Thoracic aorta (tissue), 2 donors: Measurements from ENCODE around the gene CHST11. TPM values are rescaled to one million over a fixed set of nuclear protein-coding genes. Genes with fewer than 3 reads are reported as not detected.
"Not testable (repeated sequence)": the region's sequence is repeated elsewhere in the genome, so short reads cannot be mapped to it uniquely, and the experiment has no call there.

ENCODE experiments used
- ATAC-seq: fragments of 150-250 bp; one replicate; pipeline ENCODE4 v1.8.0; 2017; ENCODE audit warnings: low read depth; ENCODE audit not compliant: insufficient number of reproducible peaks, low FRiP score
- DNase-seq: peaks from one replicate; pipeline ENCODE4 v3.0.0-alpha.2; 2020; ENCODE audit warnings: low spot score
- H3K27ac ChIP-seq, 2 donors: fragments of 200-600 bp; sonication (generic); 1 replicate in 1 of 2; 2 replicates in 1 of 2; pipeline ENCODE4 v1.5.1; 2016; ENCODE audit warnings: mild to moderate bottlenecking in 2 of 2, moderate library complexity in 2 of 2
- H3K27me3 ChIP-seq: fragments of 200-600 bp; sonication (generic); replicated peaks from 2 replicates; pipeline ENCODE4 v1.6.0; 2016; ENCODE audit warnings: mild to moderate bottlenecking; ENCODE audit not compliant: insufficient read depth
- H3K36me3 ChIP-seq: fragments of 200-600 bp; sonication (generic); one replicate; pipeline ENCODE4 v1.5.1; 2016
- H3K4me1 ChIP-seq, 2 donors: fragments of 200-600 bp; sonication (generic); 1 replicate in 1 of 2; 2 replicates in 1 of 2; pipeline versions ENCODE4 v1.5.1 to v1.6.0; 2016; ENCODE audit warnings: low read depth in 2 of 2, mild to moderate bottlenecking in 1 of 2; ENCODE audit not compliant: control insufficient read depth in 1 of 2
- H3K4me3 ChIP-seq: fragments of 200-600 bp; sonication (generic); 2 replicates; pipeline ENCODE4 v1.5.1; 2016; ENCODE audit warnings: mild to moderate bottlenecking
- H3K9me3 ChIP-seq: fragments of 200-600 bp; sonication (generic); 2 replicates; pipeline ENCODE4 v1.5.1; 2016
- CTCF ChIP-seq: fragments of 200-600 bp; sonication (generic); IDR thresholded peaks from one replicate; pipeline ENCODE4 v1.5.1; 2019; ENCODE audit warnings: antibody characterized with exemption
- total RNA-seq, 2 donors: library from RNA; depleted of rRNA; stranded (reverse); fragments of >200 nt; gene quantifications; one replicate each; pipeline versions ENCODE4 v1.1.0 to v1.2.3, GENCODE V29; 2016

CHST11 gene
- total RNA-seq, 2 donors from 2014 or later, result 41.9 to 79.3 TPM

GRCh38 chr12:104521731-104522130 lies 65.0 kb downstream of the CHST11 start:
- Histone ChIP-seq H3K9me3 (no peaks in the 10 kb centered on the region), H3K27ac (no peak overlapping the region), H3K4me3 (no peak overlapping the region), H3K4me1 (peaks cover 40 to 71% of the 10 kb centered on the region in 2 donors), H3K36me3 (no peaks in the 10 kb centered on the region), H3K27me3 (no peaks in the 10 kb centered on the region)
- ATAC-seq (no peak), DNase-seq (peak; percentile 18)
- no peak for TF ChIP-seq CTCF

- H3K4me1 ChIP-seq, result peaks cover 43 to 71% of the 10 kb centered on the region in 2 donors
- H3K4me3 ChIP-seq, result no peak overlapping the region
- H3K36me3 ChIP-seq, result no peaks in the 10 kb centered on the region
- no peaks in the 10 kb centered on the region for H3K27me3 ChIP-seq
- H3K27ac ChIP-seq, result no peak overlapping the region
- no peak for TF ChIP-seq CTCF
- ATAC-seq (no peak), DNase-seq (no peak)
- H3K9me3 ChIP-seq, result no peaks in the 10 kb centered on the region
Observed at GRCh38 chr12:104522985-104523722, 66.4 kb downstream of the CHST11 start.

- Histone ChIP-seq H3K9me3 (no peaks in the 10 kb centered on the region), H3K27me3 (no peaks in the 10 kb centered on the region), H3K27ac (no peak overlapping the region), H3K36me3 (no peaks in the 10 kb centered on the region), H3K4me3 (no peak overlapping the region), H3K4me1 (peaks cover 41 to 67% of the 10 kb centered on the region in 2 donors)
- no peak for ATAC-seq
- TF ChIP-seq CTCF, result no peak
- DNase-seq, result no peak
Observed at GRCh38 chr12:104524034-104524832, 67.5 kb downstream of the CHST11 start.

GRCh38 chr12:104526320-104526719 lies 69.6 kb downstream of the CHST11 start:
- DNase-seq (no peak), ATAC-seq (no peak)
- Histone ChIP-seq H3K27me3 (no peaks in the 10 kb centered on the region), H3K36me3 (no peaks in the 10 kb centered on the region), H3K9me3 (no peaks in the 10 kb centered on the region), H3K4me3 (no peak overlapping the region), H3K27ac (no peak overlapping the region), H3K4me1 (peaks cover 23 to 46% of the 10 kb centered on the region in 2 donors)
- TF ChIP-seq CTCF, result no peak

GRCh38 chr12:104526751-104527150 lies 70.0 kb downstream of the CHST11 start:
- TF ChIP-seq CTCF, result no peak
- DNase-seq, result no peak
- ATAC-seq, result no peak
- Histone ChIP-seq H3K27me3 (no peaks in the 10 kb centered on the region), H3K4me3 (no peak overlapping the region), H3K9me3 (no peaks in the 10 kb centered on the region), H3K4me1 (peaks cover 22 to 42% of the 10 kb centered on the region in 2 donors), H3K36me3 (no peaks in the 10 kb centered on the region), H3K27ac (no peak overlapping the region)

- not testable (repeated sequence) for DNase-seq, H3K27ac ChIP-seq, H3K4me3 ChIP-seq, H3K27me3 ChIP-seq, ATAC-seq, H3K36me3 ChIP-seq, H3K9me3 ChIP-seq
- H3K4me1 ChIP-seq, result peaks cover 22 to 36% of the 10 kb centered on the region in 2 donors
Observed at GRCh38 chr12:104527653-104528052, 70.9 kb downstream of the CHST11 start.
